ENCODE measurements around the gene S1PR2.
A peak's percentile ranks its signal among the peaks of the same experiment; 100 is the strongest.

DNA sequence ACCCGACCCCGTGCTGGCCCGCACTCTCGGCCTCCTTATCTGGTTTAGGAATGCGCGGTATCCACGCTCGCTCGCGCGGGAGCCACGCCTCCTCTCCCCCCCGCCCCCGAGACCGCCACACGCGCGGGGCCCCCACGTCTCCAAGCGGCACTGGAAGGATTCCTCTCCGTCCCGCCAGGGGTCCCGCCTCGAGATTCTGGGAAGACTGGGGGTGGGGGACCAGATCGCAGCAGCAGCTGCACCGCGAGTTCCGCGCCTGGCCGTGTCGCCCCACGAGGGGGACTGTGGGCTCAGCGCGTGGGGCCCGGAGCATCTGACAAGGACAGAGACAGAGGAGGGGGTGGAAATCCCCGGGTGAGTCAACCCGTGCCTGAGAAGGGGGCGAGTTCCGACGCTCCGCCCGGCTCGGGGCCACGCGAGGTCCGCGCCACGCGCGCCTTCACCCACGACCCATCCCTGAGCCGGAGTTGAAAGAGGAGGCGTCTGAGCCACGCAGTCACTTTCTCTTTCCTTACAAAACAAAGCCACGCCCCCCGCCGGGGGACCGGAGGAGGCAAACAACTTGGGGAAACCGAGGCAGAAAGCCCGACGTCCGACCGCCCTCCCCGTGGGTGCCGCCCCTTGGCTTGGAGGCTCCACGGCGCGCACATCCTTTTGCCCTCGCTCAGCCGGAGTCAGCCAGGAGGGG is 814 bp downstream of the S1PR2 start:
- TF ChIP-seq, protein P1, sequence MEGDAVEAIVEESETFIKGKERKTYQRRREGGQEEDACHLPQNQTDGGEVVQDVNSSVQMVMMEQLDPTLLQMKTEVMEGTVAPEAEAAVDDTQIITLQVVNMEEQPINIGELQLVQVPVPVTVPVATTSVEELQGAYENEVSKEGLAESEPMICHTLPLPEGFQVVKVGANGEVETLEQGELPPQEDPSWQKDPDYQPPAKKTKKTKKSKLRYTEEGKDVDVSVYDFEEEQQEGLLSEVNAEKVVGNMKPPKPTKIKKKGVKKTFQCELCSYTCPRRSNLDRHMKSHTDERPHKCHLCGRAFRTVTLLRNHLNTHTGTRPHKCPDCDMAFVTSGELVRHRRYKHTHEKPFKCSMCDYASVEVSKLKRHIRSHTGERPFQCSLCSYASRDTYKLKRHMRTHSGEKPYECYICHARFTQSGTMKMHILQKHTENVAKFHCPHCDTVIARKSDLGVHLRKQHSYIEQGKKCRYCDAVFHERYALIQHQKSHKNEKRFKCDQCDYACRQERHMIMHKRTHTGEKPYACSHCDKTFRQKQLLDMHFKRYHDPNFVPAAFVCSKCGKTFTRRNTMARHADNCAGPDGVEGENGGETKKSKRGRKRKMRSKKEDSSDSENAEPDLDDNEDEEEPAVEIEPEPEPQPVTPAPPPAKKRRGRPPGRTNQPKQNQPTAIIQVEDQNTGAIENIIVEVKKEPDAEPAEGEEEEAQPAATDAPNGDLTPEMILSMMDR (conservative IDR thresholded peaks at IDR 0.05; ENCODE audit: low read depth, low read length) = 0 out of 2 replicates have a peak, but pooled peaks have one; percentile 10
- no peak for TF ChIP-seq EZH2 (IDR thresholded peaks at IDR 0.05; ENCODE audit: borderline replicate concordance, low read depth, low read length, poor library complexity, severe bottlenecking)
